GM19193 (cell line): ENCODE measurements around the gene BLVRB.

Experiments used
- POLR2A ChIP-seq: IDR thresholded peaks from 4 replicates; pipeline ENCODE4 v1.6.1; 2011; ENCODE audit not compliant: insufficient read depth, insufficient read length; ENCODE audit errors: extremely low read depth

Gene BLVRB

GRCh38 chr19:40461669-40462221, 3.8 kb downstream of the BLVRB start:
- no peak for TF ChIP-seq POLR2A

GRCh38 chr19:40460185-40460584, 5.4 kb downstream of the BLVRB start:
- no peak for TF ChIP-seq POLR2A

GRCh38 chr19:40458597-40458974, 7.0 kb downstream of the BLVRB start:
- no peak for TF ChIP-seq POLR2A

GRCh38 chr19:40457953-40458596, 7.5 kb downstream of the BLVRB start:
- no peak for TF ChIP-seq POLR2A

GRCh38 chr19:40457048-40457447, 8.5 kb downstream of the BLVRB start:
- no peak for TF ChIP-seq POLR2A

- no peak for TF ChIP-seq POLR2A
Observed at GRCh38 chr19:40453151-40453735, 12.3 kb downstream of the BLVRB start.

DNA sequence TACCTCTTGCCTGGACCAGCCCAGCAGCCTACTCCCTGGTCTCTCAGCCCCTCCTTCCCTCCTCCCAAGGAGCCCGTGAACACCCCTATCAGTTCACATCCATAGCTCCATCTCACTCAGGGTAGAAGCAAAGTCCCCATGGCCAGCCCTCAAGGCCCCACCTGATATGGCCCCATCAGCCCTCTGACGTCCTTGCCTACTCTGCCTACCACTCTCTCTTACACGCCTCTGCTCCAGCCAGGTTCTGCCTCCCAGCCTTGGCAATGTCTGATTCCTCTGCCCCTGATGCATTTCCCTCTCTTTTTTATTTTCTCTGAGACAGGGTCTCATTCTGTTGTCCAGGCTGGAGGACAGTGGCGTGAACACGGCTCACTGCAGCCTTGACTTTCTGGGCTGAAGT, 13.5 kb downstream of the BLVRB start:
- no peak for TF ChIP-seq POLR2A

DNA sequence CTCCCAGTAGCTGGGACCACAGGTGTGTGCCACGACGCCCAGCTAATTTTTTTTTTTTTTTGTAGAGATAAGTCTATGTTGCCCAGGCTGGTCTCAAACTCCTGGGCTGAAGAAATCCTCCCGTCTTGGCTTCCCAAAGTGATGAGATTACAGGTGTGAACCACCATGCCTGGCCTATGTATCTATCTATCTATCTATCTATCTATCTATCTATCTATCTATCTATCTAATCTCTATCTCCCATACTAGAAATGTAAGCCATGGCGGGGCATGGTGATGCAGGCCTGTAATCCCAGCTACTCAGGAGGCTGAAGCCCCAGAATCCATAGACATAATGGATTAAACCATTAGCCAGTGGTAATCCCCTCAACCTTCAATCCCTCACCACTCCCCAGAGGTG, 14.9 kb downstream of the BLVRB start:
- TF ChIP-seq POLR2A, result no peak

DNA sequence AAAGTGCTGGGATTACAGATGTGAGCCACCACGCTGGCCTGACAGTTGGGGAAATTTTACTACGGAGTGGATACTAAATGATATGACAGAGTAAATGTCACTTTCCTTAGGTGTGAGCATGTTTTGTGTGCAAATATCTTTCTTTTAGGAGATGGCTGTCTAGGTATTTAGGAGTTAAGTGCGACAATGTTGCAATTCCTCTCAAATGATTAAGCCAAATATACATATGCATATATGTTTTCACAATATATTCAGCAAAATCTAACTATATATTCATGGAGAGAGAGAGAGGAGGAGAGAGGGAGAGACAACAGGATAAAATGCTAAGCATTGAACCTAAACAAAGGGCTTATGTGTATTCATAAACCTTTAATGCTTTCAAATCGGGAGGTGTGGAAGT, 16.0 kb downstream of the BLVRB start:
- TF ChIP-seq POLR2A, result no peak

- TF ChIP-seq POLR2A, result no peak
Observed at GRCh38 chr19:40446263-40446784, 19.2 kb downstream of the BLVRB start.

- TF ChIP-seq POLR2A, result no peak
Observed at GRCh38 chr19:40445780-40446262, 19.7 kb downstream of the BLVRB start.

DNA sequence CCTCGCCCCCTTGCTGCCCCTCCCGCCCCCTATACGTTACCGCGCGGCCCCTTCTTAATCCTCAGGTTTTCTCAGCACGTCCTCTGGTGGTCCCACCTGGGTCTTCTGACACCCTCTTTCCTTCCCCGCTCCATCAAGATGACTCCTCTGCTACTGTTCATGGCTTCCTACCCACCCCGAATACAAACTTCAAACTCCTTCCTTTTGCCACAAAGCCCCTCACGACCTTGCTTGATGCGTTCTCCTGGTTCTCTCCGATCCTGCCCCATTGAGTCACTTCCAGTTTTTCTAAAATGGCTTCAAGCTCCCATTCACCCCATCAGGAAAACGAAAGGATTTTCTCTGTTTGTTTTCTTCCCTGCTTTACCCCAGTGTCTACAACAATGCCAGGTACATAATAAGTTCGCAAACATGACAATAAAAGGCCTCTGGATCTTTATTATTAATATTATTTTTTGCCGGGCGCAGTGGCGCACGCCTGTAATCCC, 20.7 kb downstream of the BLVRB start:
- TF ChIP-seq POLR2A, result no peak

DNA sequence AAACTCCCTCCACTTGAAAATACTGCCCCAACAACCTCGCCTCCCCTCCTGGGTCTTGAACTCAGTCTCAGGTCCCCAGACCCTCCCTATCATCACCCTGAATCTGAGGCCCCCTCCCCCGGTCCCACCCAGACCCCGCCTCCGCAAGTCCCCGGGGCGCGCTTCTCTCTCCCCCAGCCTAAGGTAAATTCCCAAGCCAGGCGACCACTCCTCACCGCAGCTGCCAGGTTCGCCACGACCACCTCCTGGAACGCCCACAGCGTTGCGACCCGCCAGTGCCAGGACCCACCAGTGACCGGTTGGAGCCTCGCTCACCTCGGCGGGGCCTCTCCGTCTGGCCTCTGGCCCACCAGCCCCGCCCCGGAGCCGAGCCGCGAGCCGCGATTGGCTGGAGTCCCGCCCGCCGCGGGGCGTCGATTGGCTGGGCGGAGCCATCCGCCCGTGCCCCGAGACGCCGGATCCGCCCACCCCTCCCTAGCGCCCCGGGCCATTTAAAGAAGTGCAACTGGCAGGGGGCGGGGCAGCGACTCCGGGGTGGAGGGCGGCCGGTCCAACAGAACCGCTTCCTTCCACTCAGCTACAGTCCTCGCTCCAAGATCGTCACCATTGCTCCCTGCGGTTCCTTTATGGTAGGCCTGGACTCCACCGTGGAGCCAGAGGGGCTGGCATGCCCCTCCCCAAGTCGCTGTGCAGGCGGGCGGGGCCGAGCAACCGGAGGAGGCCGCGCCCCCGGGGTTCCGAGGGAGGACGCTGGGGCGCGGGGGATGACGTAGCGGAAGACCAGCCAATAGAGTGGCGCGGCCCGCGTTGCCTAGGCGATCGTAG, 21.3 kb downstream of the BLVRB start, which contains the start of gene SERTAD3:
TSS of gene SERTAD3 (minus strand) at position 336 of the 825 bp plus-strand sequence. CDS start 2,255 bp downstream, outside the sequence.
- TF ChIP-seq POLR2A, result peak; percentile 85

DNA sequence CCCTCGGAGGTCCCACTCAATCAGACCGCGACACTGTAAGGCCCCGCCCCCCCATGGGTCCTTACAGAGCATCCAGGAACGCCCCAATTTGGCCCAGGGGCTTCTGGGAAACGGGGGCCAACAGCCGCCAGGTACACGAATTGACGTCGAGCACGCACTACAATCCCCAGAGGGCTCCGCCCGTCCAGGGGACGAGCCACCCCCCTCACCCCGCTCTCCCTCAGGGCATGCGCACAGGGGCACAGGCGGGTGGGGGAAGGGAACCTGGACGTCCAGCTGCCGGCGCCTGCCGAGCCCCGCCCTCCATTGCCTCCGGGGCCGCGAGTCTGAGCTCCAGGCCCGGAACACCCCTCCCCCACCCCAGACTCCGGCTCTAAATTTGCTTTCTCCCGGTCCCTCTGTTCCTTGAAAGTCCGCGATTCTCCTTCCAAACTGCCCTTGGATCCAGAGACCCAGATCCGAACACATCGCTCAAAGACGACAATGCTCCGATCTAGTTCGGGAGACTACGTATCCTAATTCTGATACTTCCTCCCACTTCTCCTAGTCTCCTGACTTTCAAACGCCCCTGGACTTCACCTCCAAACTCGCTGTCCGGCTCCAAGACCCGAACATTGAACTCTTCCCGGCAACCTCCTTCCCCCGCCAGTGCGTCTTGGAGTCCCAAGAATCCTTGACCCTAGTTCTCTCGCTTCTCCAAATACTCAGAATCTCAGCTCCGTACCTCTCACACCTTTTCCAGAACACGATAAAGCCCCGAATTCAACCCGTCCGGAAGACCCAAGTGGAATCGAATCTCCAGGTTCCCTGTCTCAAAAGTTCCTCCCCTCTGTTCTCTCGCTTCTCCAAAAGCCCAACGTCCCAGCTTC, 22.2 kb downstream of the BLVRB start:
- no peak for TF ChIP-seq POLR2A
